Endodermal cell (in vitro differentiated cells): ENCODE measurements around the gene ATG101. TPM values are rescaled to one million over a fixed set of nuclear protein-coding genes. Genes with fewer than 3 reads are reported as not detected.

Experiments used
- DNase-seq: peaks from one replicate; pipeline ENCODE4 v3.0.0-alpha.2; 2017
- H3K27ac ChIP-seq: 2 replicates; pipeline ENCODE4 v1.5.1; 2013; ENCODE audit warnings: mild to moderate bottlenecking, low read depth, low read length, moderate library complexity
- H3K27me3 ChIP-seq: 2 replicates; pipeline ENCODE4 v1.6.1; 2013; ENCODE audit warnings: mild to moderate bottlenecking, low read length, moderate library complexity; ENCODE audit not compliant: insufficient read depth, control insufficient read depth, poor library complexity, severe bottlenecking
- H3K36me3 ChIP-seq: 2 replicates; pipeline ENCODE4 v1.7.0; 2013; ENCODE audit warnings: mild to moderate bottlenecking, low read length, moderate library complexity; ENCODE audit not compliant: control insufficient read depth, insufficient read depth
- H3K4me1 ChIP-seq: one replicate; pipeline ENCODE4 v1.7.0; 2013; ENCODE audit warnings: low read length; ENCODE audit not compliant: control insufficient read depth, insufficient read depth
- H3K4me3 ChIP-seq: 2 replicates; pipeline ENCODE4 v1.5.1; 2013; ENCODE audit warnings: mild to moderate bottlenecking, low read length, moderate library complexity
- H3K9ac ChIP-seq: 2 replicates; pipeline ENCODE4 v1.6.1; 2013; ENCODE audit warnings: mild to moderate bottlenecking, low read length, moderate library complexity; ENCODE audit not compliant: poor library complexity, severe bottlenecking; ENCODE audit errors: extremely low read depth
- H3K9me3 ChIP-seq: 2 replicates; pipeline ENCODE4 v1.6.1; 2013; ENCODE audit warnings: mild to moderate bottlenecking, low read length, moderate library complexity; ENCODE audit not compliant: control insufficient read depth
- H3K27ac Mint-ChIP-seq: 2 replicates; pipeline ENCODE4 v1.8.0; 2020; ENCODE audit warnings: mixed read lengths
- H3K27me3 Mint-ChIP-seq: 2 replicates; pipeline ENCODE4 v1.8.0; 2021; ENCODE audit warnings: mild to moderate bottlenecking, mixed read lengths; ENCODE audit not compliant: insufficient read depth
- H3K36me3 Mint-ChIP-seq: 2 replicates; pipeline ENCODE4 v1.8.0; 2020; ENCODE audit warnings: low read depth, mixed read lengths
- H3K4me1 Mint-ChIP-seq: 2 replicates; pipeline ENCODE4 v1.8.0; 2020; ENCODE audit warnings: mixed read lengths
- H3K4me3 Mint-ChIP-seq: 2 replicates; pipeline ENCODE4 v1.8.0; 2020; ENCODE audit warnings: mild to moderate bottlenecking, moderate library complexity, mixed read lengths
- H3K9me3 Mint-ChIP-seq: 2 replicates; pipeline ENCODE4 v1.8.0; 2020; ENCODE audit warnings: mild to moderate bottlenecking, mixed read lengths
- WGBS, 2 experiments: methylation state at CpG; one replicate each; pipeline versions ENCODE4 v1.1.5 to v1.1.7; 2013; ENCODE audit warnings: missing lambda C conversion rate in 2 of 2, mixed read lengths in 1 of 2; ENCODE audit not compliant: insufficient coverage in 1 of 2, insufficient read length in 1 of 2; 5-methylcytosine and 5-hydroxymethylcytosine counted together
- total RNA-seq, 2 donors: library from RNA; stranded (reverse); fragmentation: NEBNext Ultra II Directional in 1 of 2; extraction: Animal tissue kit (Norgen Biotek cat#: 25700) in 1 of 2; gene quantifications; 2 replicates in 1 of 2; 3 replicates in 1 of 2; pipeline ENCODE4 v1.2.1, GENCODE V29; 2021
- TF ChIP-seq, protein P1 (sequence below): fragments of 200-600 bp; sonication (generic); conservative IDR thresholded peaks from 2 replicates; pipeline ENCODE4 v1.5.0; 2021; ENCODE audit warnings: antibody characterized with exemption, mild to moderate bottlenecking

Gene ATG101
- total RNA-seq, 2 donors from 2014 or later = 32.1 TPM

DNA sequence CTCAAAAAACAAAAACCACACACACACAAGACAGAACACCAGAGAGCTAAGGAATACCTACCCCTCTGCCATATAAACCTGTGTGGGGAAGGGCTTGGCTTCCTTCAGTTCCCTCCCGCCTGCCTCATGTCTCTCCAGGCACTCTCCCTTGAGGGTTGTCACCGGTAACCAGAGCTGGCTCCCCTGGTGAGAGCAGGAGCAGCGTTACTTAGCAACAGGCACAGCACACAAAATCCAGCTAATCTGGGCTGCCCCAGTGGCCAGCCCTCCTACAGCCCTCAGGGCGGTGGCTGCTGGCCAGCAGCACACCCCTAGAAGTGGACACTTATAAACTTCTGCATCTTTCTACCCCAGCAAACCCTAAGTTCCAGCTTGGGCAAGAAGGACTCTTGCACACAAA is 40.1 kb upstream of the ATG101 start:
- TF ChIP-seq, protein P1, sequence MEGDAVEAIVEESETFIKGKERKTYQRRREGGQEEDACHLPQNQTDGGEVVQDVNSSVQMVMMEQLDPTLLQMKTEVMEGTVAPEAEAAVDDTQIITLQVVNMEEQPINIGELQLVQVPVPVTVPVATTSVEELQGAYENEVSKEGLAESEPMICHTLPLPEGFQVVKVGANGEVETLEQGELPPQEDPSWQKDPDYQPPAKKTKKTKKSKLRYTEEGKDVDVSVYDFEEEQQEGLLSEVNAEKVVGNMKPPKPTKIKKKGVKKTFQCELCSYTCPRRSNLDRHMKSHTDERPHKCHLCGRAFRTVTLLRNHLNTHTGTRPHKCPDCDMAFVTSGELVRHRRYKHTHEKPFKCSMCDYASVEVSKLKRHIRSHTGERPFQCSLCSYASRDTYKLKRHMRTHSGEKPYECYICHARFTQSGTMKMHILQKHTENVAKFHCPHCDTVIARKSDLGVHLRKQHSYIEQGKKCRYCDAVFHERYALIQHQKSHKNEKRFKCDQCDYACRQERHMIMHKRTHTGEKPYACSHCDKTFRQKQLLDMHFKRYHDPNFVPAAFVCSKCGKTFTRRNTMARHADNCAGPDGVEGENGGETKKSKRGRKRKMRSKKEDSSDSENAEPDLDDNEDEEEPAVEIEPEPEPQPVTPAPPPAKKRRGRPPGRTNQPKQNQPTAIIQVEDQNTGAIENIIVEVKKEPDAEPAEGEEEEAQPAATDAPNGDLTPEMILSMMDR = no peak
- H3K27ac Mint-ChIP-seq = peak overlapping the region; percentile 81
- Histone ChIP-seq H3K9me3 (no peaks in the 10 kb centered on the region), H3K4me1 (peaks cover 3% of the 10 kb centered on the region), H3K36me3 (no peaks in the 10 kb centered on the region), H3K27me3 (peaks cover 8% of the 10 kb centered on the region), H3K9ac (no peak overlapping the region), H3K27ac (peak overlapping the region; percentile 34), H3K4me3 (no peak overlapping the region)
- peaks cover 19% of the 10 kb centered on the region for H3K4me1 Mint-ChIP-seq
- DNase-seq = peak; percentile 97
- H3K4me3 Mint-ChIP-seq = no peak overlapping the region
- H3K27me3 Mint-ChIP-seq = peaks cover 15% of the 10 kb centered on the region
- no peaks in the 10 kb centered on the region for H3K9me3 Mint-ChIP-seq
- 7 to 12% methylated on average over 3 to 4 of the region's 4 CpGs for WGBS, 2 experiments
- H3K36me3 Mint-ChIP-seq = no peaks in the 10 kb centered on the region

DNA sequence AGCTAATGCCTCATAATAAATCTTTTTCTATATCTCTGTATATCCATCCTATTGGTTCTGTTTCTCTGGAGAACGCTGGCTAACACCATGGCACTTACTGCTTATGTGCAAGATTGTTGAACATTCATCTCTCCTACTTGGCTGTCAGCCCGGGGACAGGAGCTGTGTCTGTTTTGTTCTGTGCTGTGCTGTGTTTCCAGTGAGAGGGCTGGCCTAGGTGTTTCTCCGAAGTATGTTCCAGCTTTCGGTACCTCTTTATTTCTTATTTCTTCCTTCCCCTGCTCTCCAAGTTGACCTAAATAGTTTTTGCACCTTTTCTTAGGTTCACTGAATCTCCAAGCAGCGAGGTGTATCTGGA is 37.4 kb upstream of the ATG101 start:
- Histone ChIP-seq H3K27me3 (peaks cover 20% of the 10 kb centered on the region), H3K4me1 (peaks cover 3% of the 10 kb centered on the region), H3K27ac (peak overlapping the region; percentile 26), H3K9me3 (no peaks in the 10 kb centered on the region), H3K4me3 (peak overlapping the region; percentile 75), H3K9ac (peak overlapping the region; percentile 4), H3K36me3 (no peaks in the 10 kb centered on the region)
- peak overlapping the region; percentile 90 for H3K27ac Mint-ChIP-seq
- WGBS, 2 experiments = 40 to 42% methylated on average over 2 to 5 of the region's 5 CpGs
- DNase-seq = no peak
- H3K27me3 Mint-ChIP-seq = peaks cover 24% of the 10 kb centered on the region
- H3K4me3 Mint-ChIP-seq = peak overlapping the region; percentile 51
- no peaks in the 10 kb centered on the region for H3K9me3 Mint-ChIP-seq
- H3K36me3 Mint-ChIP-seq = no peaks in the 10 kb centered on the region
- H3K4me1 Mint-ChIP-seq = peaks cover 19% of the 10 kb centered on the region
- TF ChIP-seq, protein P1 = no peak

DNA sequence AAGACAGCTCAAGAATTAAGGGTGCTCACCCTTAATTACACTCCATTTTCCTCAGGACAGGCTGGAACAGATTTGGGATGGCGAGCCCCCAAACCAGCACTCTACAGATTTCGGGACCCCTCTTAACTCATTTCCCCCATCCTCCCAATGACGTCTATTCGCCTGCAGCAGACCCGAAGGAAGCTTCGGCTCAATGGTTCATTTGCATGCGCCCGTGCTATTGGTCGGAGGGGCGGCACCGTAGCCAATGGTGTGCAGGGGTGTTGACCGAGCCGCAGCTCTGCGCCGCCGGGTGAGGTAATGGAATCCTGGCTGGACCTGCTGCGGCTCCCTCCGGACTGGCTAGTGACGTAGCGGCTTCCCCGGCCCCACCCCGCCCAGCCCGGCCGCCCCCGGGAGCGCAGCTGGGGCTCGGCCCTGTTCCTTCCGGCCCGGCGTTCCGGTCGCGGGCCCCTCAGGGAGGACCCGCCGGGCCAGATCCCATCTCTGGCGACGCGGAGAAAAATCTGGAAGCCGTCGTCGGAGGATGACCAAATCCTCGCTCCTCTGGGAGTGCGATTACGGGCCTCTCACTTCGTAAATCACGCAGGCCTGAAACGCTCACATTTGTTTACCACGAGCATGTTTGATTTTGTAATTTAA is 36.9 kb upstream of the ATG101 start:
- Histone ChIP-seq H3K27me3 (peaks cover 20% of the 10 kb centered on the region), H3K9me3 (no peaks in the 10 kb centered on the region), H3K9ac (peak overlapping the region; percentile 60), H3K36me3 (no peaks in the 10 kb centered on the region), H3K4me3 (peak overlapping the region; percentile 75), H3K27ac (peak overlapping the region; percentile 83), H3K4me1 (peaks cover 3% of the 10 kb centered on the region)
- peaks cover 22% of the 10 kb centered on the region for H3K4me1 Mint-ChIP-seq
- H3K36me3 Mint-ChIP-seq = no peaks in the 10 kb centered on the region
- peak overlapping the region; percentile 91 for H3K27ac Mint-ChIP-seq
- TF ChIP-seq, protein P1 = no peak
- peak; percentile 100 for DNase-seq
- H3K4me3 Mint-ChIP-seq = peak overlapping the region; percentile 51
- WGBS, 2 experiments = 3 to 4% methylated on average over 33 to 48 of the region's 48 CpGs
- peaks cover 25% of the 10 kb centered on the region for H3K27me3 Mint-ChIP-seq
- H3K9me3 Mint-ChIP-seq = no peaks in the 10 kb centered on the region
